Measurements from ENCODE around the gene ABHD14A. TPM values are rescaled to one million over a fixed set of nuclear protein-coding genes. Genes with fewer than 3 reads are reported as not detected.
A peak's percentile ranks its signal among the peaks of the same experiment; 100 is the strongest.

ABHD14A gene
- total and polyA plus RNA-seq, 8 donors, result 14.7 to 30.2 (median 22.3) TPM

- intact Hi-C loops (cut with DNase I), result no loop called here
- no peaks in the 10 kb centered on the region for H3K9me3 ChIP-seq
- no peak overlapping the region for H3K4me3 ChIP-seq
- DNase-seq (peak in 1 of 4 donors; percentile 23), ATAC-seq (no peak)
- H3K4me1 ChIP-seq, result peaks cover 6 to 8% of the 10 kb centered on the region in 2 donors
- H3K27me3 ChIP-seq, result peaks cover 0 to 15% of the 10 kb centered on the region in 2 donors
- H3K27ac ChIP-seq, result no peak overlapping the region
- TF ChIP-seq CTCF (IDR thresholded peaks at IDR 0.05), result no peak
- peaks cover 0 to 30% of the 10 kb centered on the region in 2 donors for H3K36me3 ChIP-seq
Observed at GRCh38 chr3:51961602-51962569, 13.0 kb upstream of the ABHD14A start.

DNA sequence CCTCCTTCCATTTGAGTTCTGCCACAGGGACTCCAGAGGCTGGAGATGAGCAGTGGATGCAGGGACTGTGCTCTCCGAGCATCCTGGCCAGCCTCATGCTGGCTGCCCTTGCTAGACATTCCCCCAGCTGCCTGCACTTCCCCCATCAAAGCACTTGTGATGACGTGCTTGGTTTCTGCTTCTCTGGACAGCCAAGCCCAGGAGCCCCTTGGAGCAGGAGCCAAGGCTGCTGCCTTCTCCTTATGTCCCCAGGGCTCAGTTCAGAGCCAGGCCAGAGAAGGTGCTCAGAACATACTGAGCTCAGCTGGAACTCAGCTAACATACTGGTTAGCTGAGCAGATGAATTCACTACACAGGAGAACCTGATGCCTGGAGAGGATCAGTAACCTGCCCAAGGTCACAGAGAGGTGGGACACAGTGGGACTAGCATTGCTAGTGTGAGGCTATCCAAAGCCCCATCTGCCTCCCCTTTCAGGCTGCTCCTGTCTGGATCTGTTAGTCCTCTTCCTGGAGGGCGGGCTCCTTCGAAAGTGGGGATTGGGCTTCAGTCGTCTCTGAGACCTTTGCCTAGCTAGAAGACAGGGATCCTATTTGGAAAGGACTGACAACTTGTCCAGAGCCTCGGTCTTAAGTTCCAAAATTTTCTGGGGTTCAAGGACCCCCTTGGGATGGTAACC lies 11.9 kb upstream of the ABHD14A start:
- peaks cover 6 to 16% of the 10 kb centered on the region in 2 donors for H3K4me1 ChIP-seq
- ATAC-seq, result no peak
- peaks cover 0 to 24% of the 10 kb centered on the region in 2 donors for H3K36me3 ChIP-seq
- no peak for TF ChIP-seq CTCF (IDR thresholded peaks at IDR 0.05)
- H3K27me3 ChIP-seq, result peaks cover 0 to 22% of the 10 kb centered on the region in 2 donors
- H3K4me3 ChIP-seq, result no peak overlapping the region
- no peak overlapping the region for H3K27ac ChIP-seq
- intact Hi-C loops (cut with DNase I), result no loop called here
- H3K9me3 ChIP-seq, result no peaks in the 10 kb centered on the region
- DNase-seq, result peak in 1 of 4 donors; percentile 44

GRCh38 chr3:51963951-51964451 lies 10.9 kb upstream of the ABHD14A start:
- peak in 1 of 4 donors; percentile 64 for DNase-seq
- intact Hi-C loops (cut with DNase I), result no loop called here
- Histone ChIP-seq H3K27me3 (peaks cover 0 to 28% of the 10 kb centered on the region in 2 donors), H3K9me3 (no peaks in the 10 kb centered on the region), H3K27ac (no peak overlapping the region), H3K4me3 (no peak overlapping the region), H3K36me3 (peaks cover 0 to 16% of the 10 kb centered on the region in 2 donors), H3K4me1 (peaks cover 6 to 23% of the 10 kb centered on the region in 2 donors)
- no peak for ATAC-seq
- no peak for TF ChIP-seq CTCF (IDR thresholded peaks at IDR 0.05)

DNA sequence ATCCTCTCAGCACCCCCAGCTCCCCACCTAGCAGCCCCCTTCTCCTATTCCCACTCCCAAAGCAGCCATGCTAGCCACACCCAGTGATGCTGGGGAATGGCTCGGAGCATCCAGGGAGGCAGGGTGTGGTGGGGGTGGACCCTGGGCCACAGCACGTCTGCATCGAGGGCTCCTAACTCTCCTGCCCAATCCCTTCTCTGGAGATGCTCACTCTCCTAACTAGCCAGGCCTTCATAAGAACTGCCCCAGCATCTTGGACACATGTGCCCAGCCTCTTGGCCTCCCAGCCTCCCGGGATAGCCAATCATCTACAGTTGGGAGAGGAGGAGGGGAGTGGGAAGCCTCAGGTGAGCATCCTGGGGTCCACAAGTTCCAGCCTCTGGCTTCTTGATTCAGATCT lies 10.3 kb upstream of the ABHD14A start:
- H3K9me3 ChIP-seq, result no peaks in the 10 kb centered on the region
- no peak overlapping the region for H3K4me3 ChIP-seq
- ATAC-seq (no peak), DNase-seq (no peak)
- peaks cover 0 to 13% of the 10 kb centered on the region in 2 donors for H3K36me3 ChIP-seq
- TF ChIP-seq CTCF (IDR thresholded peaks at IDR 0.05), result no peak
- peaks cover 6 to 23% of the 10 kb centered on the region in 2 donors for H3K4me1 ChIP-seq
- peaks cover 0 to 28% of the 10 kb centered on the region in 2 donors for H3K27me3 ChIP-seq
- intact Hi-C loops (cut with DNase I), result no loop called here
- no peak overlapping the region for H3K27ac ChIP-seq

GRCh38 chr3:51966016-51966415 lies 8.8 kb upstream of the ABHD14A start:
- intact Hi-C loops (cut with DNase I), result no loop called here
- H3K27me3 ChIP-seq, result peaks cover 0 to 28% of the 10 kb centered on the region in 2 donors
- H3K4me3 ChIP-seq, result no peak overlapping the region
- H3K9me3 ChIP-seq, result no peaks in the 10 kb centered on the region
- DNase-seq (peak in 1 of 4 donors; percentile 29), ATAC-seq (no peak)
- H3K4me1 ChIP-seq, result peaks cover 6 to 23% of the 10 kb centered on the region in 2 donors
- H3K27ac ChIP-seq, result no peak overlapping the region
- no peaks in the 10 kb centered on the region for H3K36me3 ChIP-seq
- no peak for TF ChIP-seq CTCF (IDR thresholded peaks at IDR 0.05)
